G401.6 (cell line): ENCODE results near the gene ZNF684.
"Not testable (repeated sequence)": the region's sequence is repeated elsewhere in the genome, so short reads cannot be mapped to it uniquely, and the experiment has no call there.

ENCODE experiments used
- FAIRE-seq: peaks from 2 replicates; lab custom pipeline; 2012; peaks lifted over from hg19 to GRCh38; lab: Jason Lieb, UNC

The ZNF684 gene

DNA sequence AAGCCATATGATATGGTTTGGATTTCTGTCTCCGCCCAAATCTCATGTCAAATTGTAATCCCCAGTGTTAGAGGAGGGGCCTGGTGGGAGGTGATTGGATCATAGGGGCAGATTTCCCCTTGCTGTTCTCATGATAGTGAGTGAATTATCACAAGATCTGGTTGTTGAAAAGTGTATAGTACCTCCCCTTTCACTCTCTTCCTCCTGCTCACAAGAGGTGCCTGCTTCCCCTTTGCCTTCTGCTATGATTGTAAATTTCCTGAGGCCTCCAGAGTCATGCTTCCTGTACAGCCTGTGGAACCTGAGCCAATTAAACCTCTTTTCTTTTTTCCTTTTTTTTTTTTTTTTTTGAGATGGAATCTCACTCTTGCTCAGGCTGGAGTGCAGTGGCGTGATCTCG lies 43.4 kb downstream of the ZNF684 start:
- FAIRE-seq: not testable (repeated sequence)

DNA sequence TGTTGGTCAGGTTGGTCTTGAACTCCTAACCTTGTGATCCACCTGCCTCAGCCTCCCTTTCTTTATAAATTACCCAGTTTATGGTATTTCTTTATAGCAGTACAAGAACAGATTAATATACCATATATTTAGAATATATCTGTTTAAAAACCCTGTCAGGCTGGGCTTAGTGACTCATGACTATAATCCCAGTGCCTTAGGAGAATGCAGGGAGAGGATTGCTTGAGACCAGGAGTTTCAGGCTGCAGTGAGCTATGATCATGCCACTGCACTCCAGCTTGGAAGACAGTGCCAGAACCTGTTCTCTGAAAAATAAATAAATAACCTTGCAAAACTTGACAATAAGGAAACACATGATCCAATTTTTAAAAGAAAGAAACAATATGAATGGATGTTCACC lies 43.9 kb downstream of the ZNF684 start:
- FAIRE-seq: no peak

DNA sequence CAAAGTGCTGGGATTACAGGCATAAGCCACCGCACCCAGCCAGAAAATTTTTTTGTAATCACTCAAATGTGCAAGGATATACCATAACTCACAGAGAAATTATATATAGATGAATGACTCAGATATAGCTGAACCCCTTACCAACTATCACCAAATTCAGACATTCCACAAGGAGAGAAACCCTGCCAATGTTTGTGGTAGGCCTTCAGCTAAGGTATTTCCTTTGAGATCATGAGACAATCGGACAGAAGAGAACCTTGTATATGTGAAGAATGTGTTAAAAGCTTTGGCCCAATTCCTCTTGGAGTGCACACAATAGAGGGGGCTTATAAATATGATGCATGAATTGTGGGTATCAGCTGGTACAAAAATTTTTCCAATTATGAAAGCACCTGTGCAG lies 50.7 kb downstream of the ZNF684 start:
- FAIRE-seq: no peak

DNA sequence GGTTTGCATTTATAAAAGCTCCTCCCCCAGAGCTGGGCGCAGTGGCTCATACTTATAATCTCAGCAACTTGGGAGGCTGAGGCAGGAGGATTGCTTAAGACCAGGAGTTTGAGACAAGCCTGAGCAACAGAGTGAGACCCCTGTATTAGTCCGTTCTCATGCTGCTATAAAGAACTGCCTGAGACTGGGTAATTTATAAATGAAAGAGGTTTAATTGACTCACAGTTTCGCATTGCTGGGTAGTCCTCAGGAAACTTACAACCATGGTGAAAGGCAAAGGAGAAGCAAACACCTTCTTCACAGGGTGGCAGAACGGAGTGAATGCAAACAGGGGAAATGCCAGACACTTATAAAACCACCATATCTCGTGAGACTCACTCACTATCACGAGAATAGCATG lies 52.5 kb downstream of the ZNF684 start:
- no peak for FAIRE-seq

DNA sequence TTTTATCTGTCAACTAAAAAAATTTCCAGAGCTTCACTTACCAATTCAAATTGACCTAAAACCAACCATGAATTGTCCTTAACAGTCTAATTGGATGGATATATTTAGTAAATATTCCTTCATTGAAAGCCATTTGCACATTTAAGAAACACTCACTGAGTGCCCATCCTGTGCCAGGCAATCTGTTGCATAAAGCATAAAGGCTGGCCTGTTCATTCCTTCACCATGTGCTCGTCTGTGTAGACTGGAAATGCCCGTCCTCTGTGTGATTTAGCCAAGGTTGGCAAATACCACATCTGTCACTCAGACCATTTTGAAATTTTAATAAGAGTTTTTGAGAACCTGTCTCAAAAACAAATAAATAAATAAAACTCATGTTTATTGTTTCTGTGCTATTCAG lies 57.1 kb downstream of the ZNF684 start:
- FAIRE-seq: no peak

DNA sequence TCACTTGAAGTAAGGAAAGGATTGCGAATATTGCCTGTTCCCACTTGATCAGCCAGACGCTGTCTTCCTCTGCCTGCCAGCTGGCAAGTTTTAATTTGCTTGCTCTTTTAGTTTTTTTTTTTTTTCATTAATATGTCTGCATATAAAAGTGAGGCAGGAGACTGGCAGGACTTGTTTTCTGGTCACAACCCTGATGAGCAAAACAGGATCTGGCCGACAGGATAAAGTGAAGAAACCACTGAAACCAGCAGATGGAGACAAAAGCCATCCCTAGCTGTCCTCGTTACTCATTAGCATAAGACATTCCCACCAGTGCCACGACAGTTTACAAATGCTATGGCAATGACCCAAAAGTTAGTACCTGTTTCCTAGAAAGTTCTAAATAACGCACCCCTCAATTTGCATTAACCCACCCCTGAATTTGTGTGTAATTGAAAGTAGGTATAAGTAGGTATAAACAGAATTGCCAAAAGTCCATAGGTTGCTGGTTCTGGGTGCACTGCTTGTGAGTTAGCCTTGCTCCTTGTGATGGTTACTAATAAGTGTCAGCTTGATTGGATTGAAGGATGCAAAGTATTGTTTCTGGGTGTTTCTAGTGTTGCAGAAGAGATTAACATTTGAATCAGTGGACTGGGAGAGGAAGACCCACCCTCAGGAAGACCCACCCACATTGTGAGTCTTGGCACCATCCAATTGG lies 60.8 kb downstream of the ZNF684 start:
- FAIRE-seq: no peak

DNA sequence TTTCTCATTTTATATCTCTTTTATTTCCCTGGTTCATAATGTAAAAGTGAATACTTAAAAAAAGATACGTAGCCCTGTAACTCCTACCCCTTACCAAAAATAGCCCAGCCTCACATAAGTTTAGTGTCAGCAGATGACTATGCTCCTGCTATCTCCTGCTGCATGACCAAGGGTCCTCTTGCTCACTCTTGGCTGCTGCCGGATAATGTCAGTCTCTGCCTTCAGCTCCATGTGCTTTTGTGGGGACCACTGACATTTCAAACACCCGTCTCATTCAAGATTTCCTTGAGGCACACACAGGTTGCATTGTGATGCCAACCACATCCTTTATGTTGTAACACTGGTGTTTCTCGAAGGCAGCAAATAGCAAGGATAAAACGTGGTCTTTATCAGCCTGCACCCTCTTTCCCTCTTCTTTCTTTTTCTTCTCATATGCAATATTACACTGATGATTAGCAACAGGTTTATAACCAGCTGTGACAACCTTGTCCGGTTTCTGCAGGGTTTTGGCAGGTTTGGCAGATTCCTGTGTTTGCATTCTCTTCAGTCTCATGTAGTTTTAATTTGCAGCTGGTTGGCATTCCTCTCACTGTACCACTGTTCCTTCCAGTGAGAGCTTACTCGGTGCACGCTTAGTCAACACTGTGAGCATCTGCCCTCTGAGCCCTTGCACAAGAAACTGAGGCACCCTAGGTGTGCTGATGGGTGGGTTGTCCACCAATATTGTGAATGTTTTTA lies 62.2 kb downstream of the ZNF684 start:
- no peak for FAIRE-seq

DNA sequence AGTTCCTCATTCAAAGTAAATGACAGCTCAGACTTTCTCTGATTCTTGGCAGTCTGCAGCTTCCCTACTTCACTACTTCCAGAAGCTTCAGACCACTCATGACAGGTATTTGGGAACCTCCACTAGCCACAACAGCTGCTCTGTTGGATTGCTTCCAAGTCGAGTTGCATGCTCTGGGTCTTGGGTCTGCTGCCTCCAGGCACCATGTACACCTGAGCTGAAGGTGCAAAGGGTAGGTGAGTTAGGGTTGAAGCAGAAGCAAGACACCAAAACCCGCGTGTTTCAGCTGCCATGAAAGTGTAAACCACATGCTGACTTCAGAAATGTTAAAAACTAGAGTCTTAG lies 62.7 kb downstream of the ZNF684 start:
- no peak for FAIRE-seq

DNA sequence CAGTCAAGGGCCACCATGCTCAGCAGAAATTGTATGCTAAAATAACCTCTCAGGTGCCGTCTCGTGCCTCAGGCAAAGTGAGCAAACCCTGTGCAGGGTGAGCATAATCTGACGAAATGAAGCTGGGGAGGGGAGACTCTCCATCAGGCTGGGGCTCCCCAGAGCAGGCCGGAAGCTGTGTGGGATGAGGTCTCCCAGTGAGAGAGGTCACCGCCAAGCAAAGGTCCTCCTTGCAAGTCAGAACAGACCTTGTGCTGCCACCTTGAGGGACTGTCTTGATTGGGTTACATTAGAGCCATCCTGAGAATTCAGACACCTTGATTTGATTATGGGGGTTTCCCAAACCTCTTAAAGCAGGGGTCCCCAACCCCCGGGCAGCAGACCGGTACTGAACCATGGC lies 64.2 kb downstream of the ZNF684 start:
- FAIRE-seq: no peak
